Bronchial epithelial cell (primary cell): Measurements from ENCODE around the gene RNF146. TPM values are rescaled to one million over a fixed set of nuclear protein-coding genes. Genes with fewer than 3 reads are reported as not detected.

Experiments used
- DNase-seq: peaks from one replicate; pipeline ENCODE4 v3.0.0-alpha.2; 2010; ENCODE audit warnings: low read depth
- FAIRE-seq: peaks from 2 replicates; lab custom pipeline; 2011; peaks lifted over from hg19 to GRCh38; lab: Jason Lieb, UNC
- H3K27me3 ChIP-seq: 2 replicates; pipeline ENCODE4 v1.5.1; 2011; ENCODE audit warnings: low read length; ENCODE audit not compliant: control insufficient read depth, insufficient read depth
- H3K36me3 ChIP-seq: 2 replicates; pipeline ENCODE4 v1.5.1; 2011; ENCODE audit warnings: low read length; ENCODE audit not compliant: control insufficient read depth, insufficient read depth
- H3K4me3 ChIP-seq: 2 replicates; pipeline ENCODE4 v1.5.1; 2011; ENCODE audit warnings: mild to moderate bottlenecking, low read depth, low read length, control low read depth
- total RNA-seq: library from RNA; depleted of rRNA; stranded (reverse); fragments of >200 nt; gene quantifications from 2 replicates; pipeline ENCODE4 v1.2.1, GENCODE V29; 2014
- TF ChIP-seq, protein P1 (sequence below): IDR thresholded peaks from 2 replicates; pipeline ENCODE4 v1.5.1; 2011; ENCODE audit warnings: mild to moderate bottlenecking, moderate library complexity, low read length, control low read depth, inconsistent platforms; ENCODE audit not compliant: insufficient read depth, severe bottlenecking

RNF146 gene
- total RNA-seq, 1 donor from 2014 or later, result 49.0 TPM

- TF ChIP-seq, protein P1, sequence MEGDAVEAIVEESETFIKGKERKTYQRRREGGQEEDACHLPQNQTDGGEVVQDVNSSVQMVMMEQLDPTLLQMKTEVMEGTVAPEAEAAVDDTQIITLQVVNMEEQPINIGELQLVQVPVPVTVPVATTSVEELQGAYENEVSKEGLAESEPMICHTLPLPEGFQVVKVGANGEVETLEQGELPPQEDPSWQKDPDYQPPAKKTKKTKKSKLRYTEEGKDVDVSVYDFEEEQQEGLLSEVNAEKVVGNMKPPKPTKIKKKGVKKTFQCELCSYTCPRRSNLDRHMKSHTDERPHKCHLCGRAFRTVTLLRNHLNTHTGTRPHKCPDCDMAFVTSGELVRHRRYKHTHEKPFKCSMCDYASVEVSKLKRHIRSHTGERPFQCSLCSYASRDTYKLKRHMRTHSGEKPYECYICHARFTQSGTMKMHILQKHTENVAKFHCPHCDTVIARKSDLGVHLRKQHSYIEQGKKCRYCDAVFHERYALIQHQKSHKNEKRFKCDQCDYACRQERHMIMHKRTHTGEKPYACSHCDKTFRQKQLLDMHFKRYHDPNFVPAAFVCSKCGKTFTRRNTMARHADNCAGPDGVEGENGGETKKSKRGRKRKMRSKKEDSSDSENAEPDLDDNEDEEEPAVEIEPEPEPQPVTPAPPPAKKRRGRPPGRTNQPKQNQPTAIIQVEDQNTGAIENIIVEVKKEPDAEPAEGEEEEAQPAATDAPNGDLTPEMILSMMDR, result no peak
- no peaks in the 10 kb centered on the region for H3K27me3 ChIP-seq
- H3K4me3 ChIP-seq, result no peak overlapping the region
- DNase-seq, result no peak
- H3K36me3 ChIP-seq, result peaks cover 5% of the 10 kb centered on the region
- FAIRE-seq, result no peak
Observed at GRCh38 chr6:127289934-127290333, 23.3 kb downstream of the RNF146 start.

GRCh38 chr6:127290391-127291265, 24.0 kb downstream of the RNF146 start:
- Histone ChIP-seq H3K4me3 (no peak overlapping the region), H3K36me3 (peaks cover 5% of the 10 kb centered on the region), H3K27me3 (no peaks in the 10 kb centered on the region)
- TF ChIP-seq, protein P1, result no peak
- FAIRE-seq (no peak), DNase-seq (no peak)

DNA sequence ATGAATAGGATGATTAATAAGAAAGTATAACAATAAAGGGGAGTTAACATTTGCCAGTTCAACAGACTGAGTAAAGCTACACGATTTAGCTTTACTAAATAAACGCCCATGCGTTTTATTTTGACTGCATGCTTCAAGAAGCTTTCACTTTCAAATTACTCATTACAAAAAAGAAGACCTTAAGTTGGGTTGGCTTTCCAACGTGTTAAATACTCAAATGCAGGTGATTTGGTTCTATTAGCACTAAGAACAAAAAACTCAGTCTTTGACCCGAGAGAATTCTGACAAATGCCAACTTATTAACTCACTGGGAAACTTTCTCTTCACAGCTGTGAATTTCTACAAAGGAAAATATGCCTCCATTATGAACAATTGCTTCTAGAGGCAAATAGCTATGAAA, 24.8 kb downstream of the RNF146 start:
- no peak overlapping the region for H3K4me3 ChIP-seq
- DNase-seq, result peak; percentile 22
- H3K36me3 ChIP-seq, result peaks cover 5% of the 10 kb centered on the region
- H3K27me3 ChIP-seq, result no peaks in the 10 kb centered on the region
- no peak for FAIRE-seq
- TF ChIP-seq, protein P1, result no peak

DNA sequence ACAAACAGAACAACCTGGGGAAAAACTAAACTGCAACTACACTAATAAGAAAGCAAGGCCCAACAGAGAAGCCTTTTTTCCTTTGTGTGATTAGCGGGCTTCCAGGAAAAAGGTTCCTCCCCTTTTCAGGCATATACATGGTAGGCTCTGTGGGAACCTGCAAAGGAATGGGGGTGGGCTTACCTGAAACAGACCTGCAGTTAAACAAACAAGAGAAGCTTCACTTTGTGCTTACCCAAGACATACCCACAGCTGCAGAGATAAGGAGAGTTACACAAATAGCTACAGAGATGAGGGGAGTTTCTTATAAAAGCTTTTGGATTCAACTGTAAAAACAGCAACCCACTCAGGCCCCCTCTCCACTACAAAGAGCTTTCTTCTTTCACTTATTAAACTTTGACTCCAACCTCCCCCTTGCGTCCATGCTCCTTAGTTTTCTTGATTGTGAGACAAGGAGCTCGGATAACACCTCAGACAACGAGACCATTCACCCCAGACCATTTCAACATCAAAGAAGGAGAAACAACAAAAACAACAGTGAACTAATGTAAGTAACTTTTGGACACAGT, 30.9 kb downstream of the RNF146 start:
- DNase-seq, result no peak
- H3K27me3 ChIP-seq, result no peaks in the 10 kb centered on the region
- H3K36me3 ChIP-seq, result peaks cover 1% of the 10 kb centered on the region
- TF ChIP-seq, protein P1, result no peak
- FAIRE-seq, result no peak
- H3K4me3 ChIP-seq, result no peak overlapping the region

DNA sequence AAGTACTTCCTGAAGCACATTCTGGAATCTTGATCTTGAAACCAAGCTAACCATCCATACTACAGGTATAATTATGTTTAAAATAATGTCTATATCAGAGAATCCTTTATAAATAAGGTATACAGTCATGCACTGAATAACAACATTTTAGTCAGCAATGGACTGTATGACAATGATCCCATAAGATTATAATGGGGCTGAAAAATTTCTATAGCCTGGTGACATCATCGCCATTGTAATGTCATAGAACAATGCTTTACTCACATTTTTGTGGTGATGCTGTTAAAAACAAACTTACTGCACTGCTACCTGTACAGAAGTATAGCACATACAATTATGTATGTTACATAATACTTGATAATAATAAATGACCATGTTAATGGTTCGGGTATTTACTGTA, 31.8 kb downstream of the RNF146 start:
- DNase-seq (no peak), FAIRE-seq (no peak)
- Histone ChIP-seq H3K27me3 (no peaks in the 10 kb centered on the region), H3K36me3 (peaks cover 1% of the 10 kb centered on the region), H3K4me3 (no peak overlapping the region)
- TF ChIP-seq, protein P1, result no peak
